ENCODE results near the gene COX11. TPM values are rescaled to one million over a fixed set of nuclear protein-coding genes. Genes with fewer than 3 reads are reported as not detected.

Gene COX11
- total RNA-seq, 4 donors from 2014 or later: 18.9 to 64.3 (median 35.3) TPM

GRCh38 chr17:54974759-54975158 is 6.3 kb upstream of the COX11 start:
- 84 to 90% methylated on average over 3 of the region's 3 CpGs for WGBS, 2 donors
- intact Hi-C loops (cut with DNase I): no loop called here
- H3K4me3 ChIP-seq: no peak overlapping the region
- no peak overlapping the region for H3K27ac ChIP-seq
- no peak for TF ChIP-seq POLR2A (IDR thresholded peaks at IDR 0.05)
- TF ChIP-seq CTCF (IDR thresholded peaks at IDR 0.05): no peak
- H3K9me3 ChIP-seq: no peaks in the 10 kb centered on the region
- no peak for DNase-seq
- H3K36me3 ChIP-seq: no peaks in the 10 kb centered on the region
- H3K4me1 ChIP-seq: peaks cover 0 to 4% (median 1%) of the 10 kb centered on the region in 3 donors
- no peaks in the 10 kb centered on the region for H3K27me3 ChIP-seq

GRCh38 chr17:54972406-54973138 is 4.1 kb upstream of the COX11 start:
- no peak overlapping the region for H3K4me3 ChIP-seq
- 75 to 78% methylated on average over 3 of the region's 3 CpGs for WGBS, 2 donors
- H3K27me3 ChIP-seq: no peaks in the 10 kb centered on the region
- peaks cover 2 to 17% (median 7%) of the 10 kb centered on the region in 3 donors for H3K4me1 ChIP-seq
- intact Hi-C loops (cut with DNase I): no loop called here
- no peak for TF ChIP-seq CTCF (IDR thresholded peaks at IDR 0.05)
- no peak for TF ChIP-seq POLR2A (IDR thresholded peaks at IDR 0.05)
- no peak overlapping the region for H3K27ac ChIP-seq
- H3K9me3 ChIP-seq: no peaks in the 10 kb centered on the region
- no peaks in the 10 kb centered on the region for H3K36me3 ChIP-seq
- no peak for DNase-seq

- intact Hi-C loops (cut with DNase I): no loop called here
- H3K27me3 ChIP-seq: no peaks in the 10 kb centered on the region
- no peak overlapping the region for H3K4me3 ChIP-seq
- peaks cover 7 to 23% (median 13%) of the 10 kb centered on the region in 3 donors for H3K4me1 ChIP-seq
- TF ChIP-seq CTCF (IDR thresholded peaks at IDR 0.05): no peak
- no peak for TF ChIP-seq POLR2A (IDR thresholded peaks at IDR 0.05)
- H3K9me3 ChIP-seq: no peaks in the 10 kb centered on the region
- no peaks in the 10 kb centered on the region for H3K36me3 ChIP-seq
- 93 to 100% methylated on average over 3 of the region's 3 CpGs for WGBS, 2 donors
- no peak overlapping the region for H3K27ac ChIP-seq
- no peak for DNase-seq
Measured at GRCh38 chr17:54971901-54972300, 3.4 kb upstream of the COX11 start.

- no peak overlapping the region for H3K4me3 ChIP-seq
- H3K27me3 ChIP-seq: no peaks in the 10 kb centered on the region
- peaks cover 7 to 31% (median 13%) of the 10 kb centered on the region in 3 donors for H3K4me1 ChIP-seq
- DNase-seq: no peak
- no peaks in the 10 kb centered on the region for H3K9me3 ChIP-seq
- TF ChIP-seq CTCF (IDR thresholded peaks at IDR 0.05): no peak
- TF ChIP-seq POLR2A (IDR thresholded peaks at IDR 0.05): no peak
- no peaks in the 10 kb centered on the region for H3K36me3 ChIP-seq
- intact Hi-C loops (cut with DNase I): no loop called here
- no peak overlapping the region for H3K27ac ChIP-seq
Measured at GRCh38 chr17:54971147-54971546, 2.7 kb upstream of the COX11 start.

GRCh38 chr17:54969658-54970572 is 1.5 kb upstream of the COX11 start:
- peak overlapping the region in 3 of 4 donors; percentile 84 to 96 (median 93) for H3K4me3 ChIP-seq
- intact Hi-C loops (cut with DNase I): no loop called here

More at GRCh38 chr17:54969658-54970572, 1.5 kb upstream of the COX11 start:
- DNase-seq: no peak
- no peaks in the 10 kb centered on the region for H3K36me3 ChIP-seq
- peak overlapping the region; percentile 82 to 88 (median 86) for H3K27ac ChIP-seq
- no peaks in the 10 kb centered on the region for H3K27me3 ChIP-seq
- WGBS, 2 donors: 46 to 60% methylated on average over 7 of the region's 7 CpGs
- TF ChIP-seq CTCF (IDR thresholded peaks at IDR 0.05) (no peak), POLR2A (IDR thresholded peaks at IDR 0.05) (no peak)
- H3K9me3 ChIP-seq: no peaks in the 10 kb centered on the region
- H3K4me1 ChIP-seq: peaks cover 7 to 36% (median 13%) of the 10 kb centered on the region in 3 donors
